AG04450 (cell line): ENCODE data around the gene SCRN2. TPM values are rescaled to one million over a fixed set of nuclear protein-coding genes. Genes with fewer than 3 reads are reported as not detected.

Experiments used
- polyA plus RNA-seq: library from polyadenylated mRNA; depleted of rRNA; stranded (reverse); fragments of >200 nt; gene quantifications from 2 replicates; pipeline ENCODE4 v1.2.3, GENCODE V29; 2011; rRNA removed

The SCRN2 gene
- polyA plus RNA-seq, 1 experiment = 13.3 TPM

Other genes with a start within 250 kb of the SCRN2 start
- gene KPNB1, start 191.4 kb downstream of the SCRN2 start, polyA plus RNA-seq = 207 and 212 TPM in 2 replicates
- gene TBKBP1, start 147.1 kb downstream of the SCRN2 start, polyA plus RNA-seq = 4.8 and 5.5 TPM in 2 replicates
- gene TBX21, start 108.0 kb downstream of the SCRN2 start, polyA plus RNA-seq = not detected in 2 replicates
- 5.3 and 6.2 TPM in 2 replicates for gene OSBPL7, start 19.5 kb downstream of the SCRN2 start, polyA plus RNA-seq
- gene MRPL10, start 9.7 kb downstream of the SCRN2 start, polyA plus RNA-seq = 62.9 and 64.4 TPM in 2 replicates
- gene LRRC46, start 9.6 kb downstream of the SCRN2 start, polyA plus RNA-seq = 0.55 and 0.67 TPM in 2 replicates
- gene SP6, start 9.9 kb upstream of the SCRN2 start, polyA plus RNA-seq = 0.04 and 0.05 TPM in 2 replicates
- gene SP2, start 55.0 kb upstream of the SCRN2 start, polyA plus RNA-seq = 2.7 and 3.9 TPM in 2 replicates
- gene PNPO, start 100.3 kb upstream of the SCRN2 start, polyA plus RNA-seq = 14.5 and 15.2 TPM in 2 replicates
- gene PRR15L, start 116.6 kb upstream of the SCRN2 start, polyA plus RNA-seq = not detected in 2 replicates
- gene CDK5RAP3, start 129.8 kb upstream of the SCRN2 start, polyA plus RNA-seq = 71.2 and 79.7 TPM in 2 replicates
- gene COPZ2, start 196.5 kb upstream of the SCRN2 start, polyA plus RNA-seq = 107 and 122 TPM in 2 replicates
- 237 and 251 TPM in 2 replicates for gene NFE2L1, start 207.1 kb upstream of the SCRN2 start, polyA plus RNA-seq